Measurements from ENCODE around the gene HTR1A. TPM values are rescaled to one million over a fixed set of nuclear protein-coding genes. Genes with fewer than 3 reads are reported as not detected.

The HTR1A gene
- total and polyA plus RNA-seq, 2 donors from 2014 or later, result not detected

- no peaks in the 10 kb centered on the region for H3K4me1 ChIP-seq (ENCODE audit: control insufficient read depth in 2 of 3, insufficient read depth in 2 of 3, low read depth in 1 of 3, low read length in 3 of 3)
- TF ChIP-seq CTCF (IDR thresholded peaks at IDR 0.05; ENCODE audit: borderline replicate concordance, extremely low read depth, insufficient read depth), result no peak
- no peaks in the 10 kb centered on the region for H3K36me3 ChIP-seq (ENCODE audit: control insufficient read depth in 2 of 3, insufficient read depth in 3 of 3, low read length in 3 of 3)
- H3K9me3 ChIP-seq (ENCODE audit: control insufficient read depth in 2 of 3, insufficient read depth in 1 of 3, low read length in 3 of 3), result no peaks in the 10 kb centered on the region
- FAIRE-seq (no peak), DNase-seq (no peak)
- H3K27me3 ChIP-seq (ENCODE audit: control insufficient read depth, insufficient read depth, low read length), result no peaks in the 10 kb centered on the region
- intact Hi-C loops (cut with DNase I), result no loop called here
- no peak overlapping the region for H3K27ac ChIP-seq (ENCODE audit: low read depth in 2 of 2, low read length in 2 of 2)
- no peak overlapping the region for H3K4me3 ChIP-seq (ENCODE audit: low read length in 3 of 3)
- no peak overlapping the region for H3K9ac ChIP-seq (ENCODE audit: low read length in 3 of 3)
Measured at GRCh38 chr5:63953217-63953616, 9.0 kb downstream of the HTR1A start.

GRCh38 chr5:63935103-63935502, 27.1 kb downstream of the HTR1A start:
- Histone ChIP-seq H3K9me3 (ENCODE audit: control insufficient read depth in 2 of 3, insufficient read depth in 1 of 3, low read length in 3 of 3) (no peaks in the 10 kb centered on the region), H3K9ac (ENCODE audit: low read length in 3 of 3) (no peak overlapping the region), H3K27me3 (ENCODE audit: control insufficient read depth, insufficient read depth, low read length) (no peaks in the 10 kb centered on the region), H3K4me1 (ENCODE audit: control insufficient read depth in 2 of 3, insufficient read depth in 2 of 3, low read depth in 1 of 3, low read length in 3 of 3) (no peaks in the 10 kb centered on the region), H3K27ac (ENCODE audit: low read depth in 2 of 2, low read length in 2 of 2) (no peak overlapping the region), H3K36me3 (ENCODE audit: control insufficient read depth in 2 of 3, insufficient read depth in 3 of 3, low read length in 3 of 3) (no peaks in the 10 kb centered on the region), H3K4me3 (ENCODE audit: low read length in 3 of 3) (no peak overlapping the region)
- DNase-seq (no peak), FAIRE-seq (no peak)
- TF ChIP-seq CTCF (IDR thresholded peaks at IDR 0.05; ENCODE audit: borderline replicate concordance, extremely low read depth, insufficient read depth), result no peak
- intact Hi-C loops (cut with DNase I), result no loop called here

- Histone ChIP-seq H3K27me3 (ENCODE audit: control insufficient read depth, insufficient read depth, low read length) (no peaks in the 10 kb centered on the region), H3K27ac (ENCODE audit: low read depth in 2 of 2, low read length in 2 of 2) (no peak overlapping the region), H3K4me1 (ENCODE audit: control insufficient read depth in 2 of 3, insufficient read depth in 2 of 3, low read depth in 1 of 3, low read length in 3 of 3) (no peaks in the 10 kb centered on the region), H3K9ac (ENCODE audit: low read length in 3 of 3) (no peak overlapping the region), H3K4me3 (ENCODE audit: low read length in 3 of 3) (no peak overlapping the region), H3K9me3 (ENCODE audit: control insufficient read depth in 2 of 3, insufficient read depth in 1 of 3, low read length in 3 of 3) (no peaks in the 10 kb centered on the region), H3K36me3 (ENCODE audit: control insufficient read depth in 2 of 3, insufficient read depth in 3 of 3, low read length in 3 of 3) (no peaks in the 10 kb centered on the region)
- intact Hi-C loops (cut with DNase I), result no loop called here
- DNase-seq (no peak), FAIRE-seq (no peak)
- TF ChIP-seq CTCF (IDR thresholded peaks at IDR 0.05; ENCODE audit: borderline replicate concordance, extremely low read depth, insufficient read depth), result no peak
Measured at GRCh38 chr5:63931836-63932235, 30.4 kb downstream of the HTR1A start.

GRCh38 chr5:63928451-63928850, 33.8 kb downstream of the HTR1A start:
- Histone ChIP-seq H3K4me1 (ENCODE audit: control insufficient read depth in 2 of 3, insufficient read depth in 2 of 3, low read depth in 1 of 3, low read length in 3 of 3) (no peaks in the 10 kb centered on the region), H3K9ac (ENCODE audit: low read length in 3 of 3) (no peak overlapping the region), H3K27me3 (ENCODE audit: control insufficient read depth, insufficient read depth, low read length) (no peaks in the 10 kb centered on the region), H3K9me3 (ENCODE audit: control insufficient read depth in 2 of 3, insufficient read depth in 1 of 3, low read length in 3 of 3) (no peaks in the 10 kb centered on the region), H3K36me3 (ENCODE audit: control insufficient read depth in 2 of 3, insufficient read depth in 3 of 3, low read length in 3 of 3) (no peaks in the 10 kb centered on the region), H3K4me3 (ENCODE audit: low read length in 3 of 3) (no peak overlapping the region), H3K27ac (ENCODE audit: low read depth in 2 of 2, low read length in 2 of 2) (no peak overlapping the region)
- no peak for TF ChIP-seq CTCF (IDR thresholded peaks at IDR 0.05; ENCODE audit: borderline replicate concordance, extremely low read depth, insufficient read depth)
- DNase-seq (no peak), FAIRE-seq (no peak)
- intact Hi-C loops (cut with DNase I), result no loop called here
